HEK293T (cell line): ENCODE data around the gene NFIC.

Source experiments
- ELF4 ChIP-seq: fragments of 450-650 bp; IDR thresholded peaks from 2 replicates; pipeline ENCODE4 v1.6.1; 2017; ENCODE audit warnings: antibody characterized with exemption
- FOXA1 ChIP-seq: fragments of 450-650 bp; IDR thresholded peaks from 2 replicates; pipeline ENCODE4 v1.6.1; 2016; ENCODE audit warnings: mild to moderate bottlenecking
- HDGF ChIP-seq: fragments of 450-650 bp; IDR thresholded peaks from 2 replicates; pipeline ENCODE4 v1.6.1; 2017; ENCODE audit warnings: antibody characterized with exemption, borderline replicate concordance
- L3MBTL2 ChIP-seq: fragments of 450-650 bp; conservative IDR thresholded peaks from 2 replicates; pipeline ENCODE4 v1.6.1; 2016; ENCODE audit warnings: mild to moderate bottlenecking

DNA sequence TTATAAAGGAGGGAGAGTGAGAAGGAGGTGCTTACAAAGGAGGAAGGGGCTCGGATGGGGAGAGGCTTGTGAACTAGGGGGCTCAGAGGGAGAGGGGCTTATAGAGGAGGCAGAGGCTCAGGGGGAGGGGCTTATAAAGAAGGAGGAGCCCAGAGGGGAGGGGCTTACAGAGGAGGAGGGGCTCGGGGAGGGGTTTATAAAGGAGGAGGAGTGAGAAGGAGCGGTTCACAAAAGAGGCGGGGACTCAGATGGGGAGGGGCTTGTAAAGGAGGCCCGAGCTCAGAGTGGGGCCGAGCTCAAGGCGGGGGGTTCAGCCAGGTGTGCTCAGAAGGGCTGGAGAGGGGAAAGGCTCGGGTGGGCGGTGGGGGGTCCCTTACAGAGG lies 113.4 kb downstream of the NFIC start:
- no peak for TF ChIP-seq HDGF
- TF ChIP-seq FOXA1: no peak
- no peak for TF ChIP-seq ELF4
- no peak for TF ChIP-seq L3MBTL2
